ENCODE results near the gene QRFP. TPM values are rescaled to one million over a fixed set of nuclear protein-coding genes. Genes with fewer than 3 reads are reported as not detected.

Gene QRFP
- total RNA-seq, 1 experiment from 2014 or later: not detected

GRCh38 chr9:130870491-130871381 is 25.9 kb downstream of the QRFP start:
- peaks cover 8% of the 10 kb centered on the region; the same call in 1 of the 2 replicates for H3K79me2 ChIP-seq (ENCODE audit: low read length)

GRCh38 chr9:130869250-130869649 is 27.4 kb downstream of the QRFP start:
- H4K20me1 ChIP-seq (ENCODE audit: low read length): no peaks in the 10 kb centered on the region
- no peak overlapping the region for H3K9ac ChIP-seq (ENCODE audit: low read length)
- H3K4me1 ChIP-seq (ENCODE audit: insufficient read depth, low read length): no peaks in the 10 kb centered on the region
- no peak for TF ChIP-seq CTCF (conservative IDR thresholded peaks at IDR 0.05; ENCODE audit: low read depth, low read length)
- no peak for TF ChIP-seq EZH2 (IDR thresholded peaks at IDR 0.05; ENCODE audit: low read length, unreplicated experiment)
- TF ChIP-seq EZH2phosphoT487 (IDR thresholded peaks at IDR 0.05; ENCODE audit: borderline replicate concordance, low read length): no peak
- H3K9me3 ChIP-seq (ENCODE audit: low read length): no peaks in the 10 kb centered on the region
- no peaks in the 10 kb centered on the region for H3K9me2 ChIP-seq (replicated peaks; ENCODE audit: low read length)
- ChIA-PET POLR2A (ENCODE audit: unreplicated experiment) (no interaction called here), CTCF (interaction anchor here (0.6 to 1.4 kb wide), 4 partner anchors 59 to 129 kb away, joined by 3 to 6 read pairs (median 3); no protein-coding TSS in a partner anchor)
- no peak overlapping the region for H3K27ac ChIP-seq (ENCODE audit: low read length)
- H3K36me3 ChIP-seq (ENCODE audit: low read depth, low read length): peaks cover 5% of the 10 kb centered on the region; the same call in 1 of the 2 replicates
- DNase-seq (no peak), ATAC-seq (no peak)
- H3F3A ChIP-seq (ENCODE audit: low read length, unreplicated experiment): no peaks in the 10 kb centered on the region
- H3K79me2 ChIP-seq (ENCODE audit: low read length): peaks cover 8% of the 10 kb centered on the region; the same call in 1 of the 2 replicates
- intact Hi-C loops (cut with micrococcal nuclease): no loop called here
- H3K4me3 ChIP-seq (ENCODE audit: low read length): no peak overlapping the region
- no peak overlapping the region for H2AFZ ChIP-seq (ENCODE audit: low read length)
- no TSS peak for BruUV-seq (replicated peaks)
- no peaks in the 10 kb centered on the region for H3K27me3 ChIP-seq (ENCODE audit: low read length)
- no peak overlapping the region for H3K4me2 ChIP-seq (ENCODE audit: low read length)

More at GRCh38 chr9:130870491-130871381, 25.9 kb downstream of the QRFP start:
- no TSS peak for BruUV-seq (replicated peaks)
- ChIA-PET POLR2A (ENCODE audit: unreplicated experiment) (no interaction called here), CTCF (no interaction called here)
- Histone ChIP-seq H3K36me3 (ENCODE audit: low read depth, low read length) (peaks cover 5% of the 10 kb centered on the region; the same call in 1 of the 2 replicates), H3K9me3 (ENCODE audit: low read length) (no peaks in the 10 kb centered on the region), H3K4me3 (ENCODE audit: low read length) (no peak overlapping the region), H4K20me1 (ENCODE audit: low read length) (no peaks in the 10 kb centered on the region), H3K4me1 (ENCODE audit: insufficient read depth, low read length) (no peaks in the 10 kb centered on the region), H3K4me2 (ENCODE audit: low read length) (no peak overlapping the region), H3F3A (ENCODE audit: low read length, unreplicated experiment) (no peaks in the 10 kb centered on the region), H3K27me3 (ENCODE audit: low read length) (no peaks in the 10 kb centered on the region), H3K9ac (ENCODE audit: low read length) (no peak overlapping the region), H3K9me2 (replicated peaks; ENCODE audit: low read length) (no peaks in the 10 kb centered on the region), H3K27ac (ENCODE audit: low read length) (no peak overlapping the region), H2AFZ (ENCODE audit: low read length) (no peak overlapping the region)
- no peak for ATAC-seq
- no peak for DNase-seq
- intact Hi-C loops (cut with micrococcal nuclease): loop anchor here (1.0 kb wide), 2 partner anchors 71 to 128 kb away; no protein-coding TSS in a partner anchor
- TF ChIP-seq EZH2phosphoT487 (IDR thresholded peaks at IDR 0.05; ENCODE audit: borderline replicate concordance, low read length) (no peak), EZH2 (IDR thresholded peaks at IDR 0.05; ENCODE audit: low read length, unreplicated experiment) (no peak), CTCF (conservative IDR thresholded peaks at IDR 0.05; ENCODE audit: low read depth, low read length) (no peak)

DNA sequence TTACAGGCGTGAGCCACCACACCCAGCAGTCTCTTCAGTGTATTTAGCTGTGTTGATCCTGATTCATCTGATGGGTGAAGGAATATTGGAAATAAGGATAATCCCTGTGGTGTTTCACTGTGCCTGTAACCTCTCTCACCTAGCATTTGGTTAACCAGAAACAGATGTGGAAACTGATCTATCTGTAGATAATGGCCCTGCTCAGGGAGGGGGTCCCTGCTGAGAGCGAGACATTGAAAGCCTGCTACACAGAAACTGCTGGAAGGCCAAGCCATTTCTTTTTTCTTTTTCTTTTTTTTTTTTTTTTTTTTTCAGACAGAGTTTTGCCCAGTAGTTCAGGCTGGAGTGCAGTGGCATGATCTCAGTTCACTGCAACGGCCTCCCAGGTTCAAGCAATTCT is 28.4 kb downstream of the QRFP start:
- no peaks in the 10 kb centered on the region for H4K20me1 ChIP-seq (ENCODE audit: low read length)
- no peaks in the 10 kb centered on the region for H3K27me3 ChIP-seq (ENCODE audit: low read length)
- intact Hi-C loops (cut with micrococcal nuclease): no loop called here
- no TSS peak for BruUV-seq (replicated peaks)
- ChIA-PET CTCF (no interaction called here), POLR2A (ENCODE audit: unreplicated experiment) (no interaction called here)
- no peak overlapping the region for H2AFZ ChIP-seq (ENCODE audit: low read length)
- H3F3A ChIP-seq (ENCODE audit: low read length, unreplicated experiment): no peaks in the 10 kb centered on the region
- H3K4me2 ChIP-seq (ENCODE audit: low read length): no peak overlapping the region
- H3K4me1 ChIP-seq (ENCODE audit: insufficient read depth, low read length): no peaks in the 10 kb centered on the region
- no peak overlapping the region for H3K4me3 ChIP-seq (ENCODE audit: low read length)
- no peak for ATAC-seq
- no peaks in the 10 kb centered on the region for H3K9me2 ChIP-seq (replicated peaks; ENCODE audit: low read length)
- no peak overlapping the region for H3K9ac ChIP-seq (ENCODE audit: low read length)
- TF ChIP-seq EZH2phosphoT487 (IDR thresholded peaks at IDR 0.05; ENCODE audit: borderline replicate concordance, low read length) (no peak), CTCF (conservative IDR thresholded peaks at IDR 0.05; ENCODE audit: low read depth, low read length) (no peak), EZH2 (IDR thresholded peaks at IDR 0.05; ENCODE audit: low read length, unreplicated experiment) (no peak)
- no peak for DNase-seq
- no peak overlapping the region for H3K27ac ChIP-seq (ENCODE audit: low read length)
- no peaks in the 10 kb centered on the region; the same call in 1 of the 2 replicates for H3K36me3 ChIP-seq (ENCODE audit: low read depth, low read length)
- peaks cover 8% of the 10 kb centered on the region; the same call in 1 of the 2 replicates for H3K79me2 ChIP-seq (ENCODE audit: low read length)
- H3K9me3 ChIP-seq (ENCODE audit: low read length): no peaks in the 10 kb centered on the region
